ES-I3 (cell line): Measurements from ENCODE around the gene TNFAIP8.

Source experiments
- H3K36me3 ChIP-seq: 2 replicates; pipeline ENCODE4 v1.6.1; 2013; ENCODE audit warnings: mild to moderate bottlenecking, low read length, control low read depth, moderate library complexity; ENCODE audit not compliant: insufficient read depth
- H3K4me1 ChIP-seq: 2 replicates; pipeline ENCODE4 v1.6.1; 2013; ENCODE audit warnings: mild to moderate bottlenecking, control low read depth, low read length; ENCODE audit not compliant: insufficient read depth
- H3K9ac ChIP-seq: 2 replicates; pipeline ENCODE4 v1.6.1; 2013; ENCODE audit warnings: low read depth, mild to moderate bottlenecking, low read length, moderate library complexity
- H3K9me3 ChIP-seq: 2 replicates; pipeline ENCODE4 v1.6.1; 2013; ENCODE audit warnings: mild to moderate bottlenecking, low read length, moderate library complexity; ENCODE audit not compliant: control insufficient read depth, insufficient read depth

The TNFAIP8 gene

GRCh38 chr5:119379096-119379495 lies 23.3 kb downstream of the TNFAIP8 start:
- H3K36me3 ChIP-seq = no peaks in the 10 kb centered on the region
- H3K9me3 ChIP-seq = no peaks in the 10 kb centered on the region
- H3K4me1 ChIP-seq = peaks cover 15% of the 10 kb centered on the region
- H3K9ac ChIP-seq = no peak overlapping the region

GRCh38 chr5:119379942-119380547 lies 24.2 kb downstream of the TNFAIP8 start:
- H3K9me3 ChIP-seq = no peaks in the 10 kb centered on the region
- H3K9ac ChIP-seq = no peak overlapping the region
- peaks cover 15% of the 10 kb centered on the region for H3K4me1 ChIP-seq
- H3K36me3 ChIP-seq = no peaks in the 10 kb centered on the region

GRCh38 chr5:119382169-119382568 lies 26.4 kb downstream of the TNFAIP8 start:
- Histone ChIP-seq H3K9me3 (no peaks in the 10 kb centered on the region), H3K9ac (no peak overlapping the region), H3K36me3 (no peaks in the 10 kb centered on the region), H3K4me1 (peaks cover 20% of the 10 kb centered on the region)

- Histone ChIP-seq H3K36me3 (no peaks in the 10 kb centered on the region), H3K9ac (no peak overlapping the region), H3K9me3 (no peaks in the 10 kb centered on the region), H3K4me1 (peaks cover 16% of the 10 kb centered on the region)
These were observed 27.2 kb downstream of the TNFAIP8 start for GRCh38 chr5:119383008-119383407.

GRCh38 chr5:119385136-119385535 lies 29.3 kb downstream of the TNFAIP8 start:
- peaks cover 19% of the 10 kb centered on the region for H3K4me1 ChIP-seq
- H3K9ac ChIP-seq = no peak overlapping the region
- no peaks in the 10 kb centered on the region for H3K36me3 ChIP-seq
- H3K9me3 ChIP-seq = no peaks in the 10 kb centered on the region

- Histone ChIP-seq H3K36me3 (no peaks in the 10 kb centered on the region), H3K9me3 (no peaks in the 10 kb centered on the region), H3K9ac (no peak overlapping the region), H3K4me1 (peaks cover 19% of the 10 kb centered on the region)
These were observed 29.8 kb downstream of the TNFAIP8 start for GRCh38 chr5:119385536-119386128.

GRCh38 chr5:119386596-119387344 lies 31.0 kb downstream of the TNFAIP8 start:
- Histone ChIP-seq H3K4me1 (peaks cover 19% of the 10 kb centered on the region), H3K36me3 (no peaks in the 10 kb centered on the region)

GRCh38 chr5:119387945-119388618 lies 32.3 kb downstream of the TNFAIP8 start:
- no peaks in the 10 kb centered on the region; the same call in 1 of the 2 replicates for H3K36me3 ChIP-seq

More at GRCh38 chr5:119386596-119387344, 31.0 kb downstream of the TNFAIP8 start:
- H3K9me3 ChIP-seq = no peaks in the 10 kb centered on the region
- no peak overlapping the region for H3K9ac ChIP-seq

GRCh38 chr5:119388619-119389190 lies 32.9 kb downstream of the TNFAIP8 start:
- Histone ChIP-seq H3K9ac (no peak overlapping the region), H3K4me1 (peaks cover 19% of the 10 kb centered on the region), H3K9me3 (no peaks in the 10 kb centered on the region), H3K36me3 (no peaks in the 10 kb centered on the region; the same call in 1 of the 2 replicates)

More at GRCh38 chr5:119387945-119388618, 32.3 kb downstream of the TNFAIP8 start:
- Histone ChIP-seq H3K9ac (no peak overlapping the region), H3K9me3 (no peaks in the 10 kb centered on the region), H3K4me1 (peaks cover 19% of the 10 kb centered on the region)

- Histone ChIP-seq H3K4me1 (peaks cover 19% of the 10 kb centered on the region), H3K9me3 (no peaks in the 10 kb centered on the region), H3K9ac (no peak overlapping the region), H3K36me3 (no peaks in the 10 kb centered on the region; the same call in 1 of the 2 replicates)
These were observed 33.6 kb downstream of the TNFAIP8 start for GRCh38 chr5:119389288-119390030.

GRCh38 chr5:119390404-119390803 lies 34.6 kb downstream of the TNFAIP8 start:
- no peak overlapping the region for H3K9ac ChIP-seq
- no peaks in the 10 kb centered on the region for H3K9me3 ChIP-seq
- H3K36me3 ChIP-seq = no peaks in the 10 kb centered on the region; the same call in 1 of the 2 replicates
- H3K4me1 ChIP-seq = peaks cover 19% of the 10 kb centered on the region

GRCh38 chr5:119393201-119393691 lies 37.4 kb downstream of the TNFAIP8 start:
- no peak overlapping the region for H3K9ac ChIP-seq
- no peaks in the 10 kb centered on the region; the same call in 1 of the 2 replicates for H3K36me3 ChIP-seq
- H3K9me3 ChIP-seq = no peaks in the 10 kb centered on the region
- H3K4me1 ChIP-seq = peaks cover 10% of the 10 kb centered on the region

GRCh38 chr5:119393746-119394145 lies 37.9 kb downstream of the TNFAIP8 start:
- Histone ChIP-seq H3K9ac (no peak overlapping the region), H3K9me3 (no peaks in the 10 kb centered on the region), H3K36me3 (no peaks in the 10 kb centered on the region; the same call in 1 of the 2 replicates), H3K4me1 (peaks cover 10% of the 10 kb centered on the region; the same call in 1 of the 2 replicates)
